ENCODE measurements around the gene PRRC2A.

- TF ChIP-seq CTCF (conservative IDR thresholded peaks at IDR 0.05 in 1 of 2, IDR thresholded peaks at IDR 0.05 in 1 of 2; ENCODE audit: extremely low read depth in 1 of 2, insufficient read depth in 1 of 2, low read depth in 1 of 2, low read length in 2 of 2) (no peak), EZH2 (IDR thresholded peaks at IDR 0.05; ENCODE audit: borderline replicate concordance, low read length) (no peak)
Measured at GRCh38 chr6:31615748-31616147, 4.8 kb upstream of the PRRC2A start.

Measured in mammary epithelial cell (primary cell).